Mesodermal cell (in vitro differentiated cells): Measurements from ENCODE around the gene STK10.
"Not testable (repeated sequence)": the region's sequence is repeated elsewhere in the genome, so short reads cannot be mapped to it uniquely, and the experiment has no call there.

ENCODE experiments used
- H3K27ac ChIP-seq: 2 replicates; pipeline ENCODE4 v1.7.0; 2013; ENCODE audit warnings: mild to moderate bottlenecking, low read depth, low read length, moderate library complexity; ENCODE audit not compliant: severe bottlenecking
- H3K36me3 ChIP-seq: 2 replicates; pipeline ENCODE4 v1.7.1; 2013; ENCODE audit warnings: mild to moderate bottlenecking, low read length, moderate library complexity; ENCODE audit not compliant: control insufficient read depth, insufficient read depth
- H3K4me1 ChIP-seq: one replicate; pipeline ENCODE4 v1.7.1; 2013; ENCODE audit warnings: mild to moderate bottlenecking, low read length; ENCODE audit not compliant: insufficient read depth, control insufficient read depth, poor library complexity, severe bottlenecking
- H3K4me3 ChIP-seq: 2 replicates; pipeline ENCODE4 v1.7.0; 2013; ENCODE audit warnings: low read length, control low read depth, mild to moderate bottlenecking; ENCODE audit not compliant: insufficient read depth, poor library complexity, severe bottlenecking; ENCODE audit errors: extremely low read depth
- H3K9me3 ChIP-seq: 2 replicates; pipeline ENCODE4 v1.7.1; 2013; ENCODE audit warnings: mild to moderate bottlenecking, low read length, moderate library complexity; ENCODE audit not compliant: control insufficient read depth
- WGBS, 2 experiments: methylation state at CpG; one replicate each; pipeline ENCODE4 v1.1.5; 2013; ENCODE audit warnings: missing lambda C conversion rate in 2 of 2; ENCODE audit not compliant: insufficient coverage in 2 of 2; 5-methylcytosine and 5-hydroxymethylcytosine counted together

Gene STK10

DNA sequence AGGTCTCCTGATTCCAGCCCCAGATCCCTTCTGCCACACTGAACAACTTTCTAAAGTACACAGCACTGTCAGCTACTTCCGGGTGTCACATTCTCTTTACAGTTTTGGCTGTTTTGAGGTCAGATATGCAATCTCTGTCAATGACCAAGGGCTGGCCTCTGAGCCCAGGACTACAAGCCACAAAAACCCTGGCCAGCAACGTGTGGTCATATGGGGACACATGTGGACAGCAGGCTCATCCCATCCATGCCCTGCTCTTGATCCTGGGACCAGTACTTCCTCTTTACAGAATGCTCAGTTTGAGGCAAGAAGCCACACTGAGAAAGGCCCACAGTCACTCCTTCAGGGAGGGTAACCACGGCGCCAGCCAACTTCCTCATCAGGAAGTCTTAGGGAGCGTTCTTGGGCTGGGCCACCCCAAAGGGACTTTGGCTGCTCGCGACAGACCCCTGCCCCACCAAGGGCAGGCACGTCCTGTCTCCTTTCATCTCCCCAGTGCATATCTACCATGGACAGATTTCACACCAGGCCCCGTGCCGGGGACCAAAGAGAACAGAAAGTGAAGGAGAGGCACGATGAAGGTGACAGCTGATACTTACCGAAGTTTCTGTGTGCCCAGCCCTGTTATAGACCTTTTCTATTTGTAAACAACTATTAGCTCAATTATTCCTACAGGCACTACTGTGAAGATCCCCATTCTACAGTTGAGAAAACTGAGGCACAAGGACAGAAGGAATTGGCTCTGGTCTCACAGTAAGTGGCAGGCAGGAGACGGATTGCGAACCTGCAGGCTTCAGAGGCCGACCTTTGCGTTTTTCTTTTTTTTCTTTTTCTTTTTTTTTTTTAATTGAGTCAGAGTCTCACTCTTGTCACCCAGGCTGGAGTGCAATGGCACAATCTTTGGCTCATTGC, 37.3 kb downstream of the STK10 start:
- H3K4me1 ChIP-seq = peaks cover 19% of the 10 kb centered on the region
- 90 to 99% methylated on average over 12 to 14 of the region's 16 CpGs for WGBS, 2 experiments
- H3K4me3 ChIP-seq = no peak overlapping the region
- no peak overlapping the region for H3K27ac ChIP-seq
- no peaks in the 10 kb centered on the region for H3K9me3 ChIP-seq
- peaks cover 51% of the 10 kb centered on the region for H3K36me3 ChIP-seq

GRCh38 chr5:172149481-172149880, 38.5 kb downstream of the STK10 start:
- 74 to 80% methylated on average over 7 of the region's 11 CpGs for WGBS, 2 experiments
- Histone ChIP-seq H3K4me1 (peaks cover 26% of the 10 kb centered on the region), H3K27ac (peak overlapping the region; percentile 72), H3K36me3 (peaks cover 42% of the 10 kb centered on the region)
- H3K4me3 ChIP-seq, H3K9me3 ChIP-seq: not testable (repeated sequence)

DNA sequence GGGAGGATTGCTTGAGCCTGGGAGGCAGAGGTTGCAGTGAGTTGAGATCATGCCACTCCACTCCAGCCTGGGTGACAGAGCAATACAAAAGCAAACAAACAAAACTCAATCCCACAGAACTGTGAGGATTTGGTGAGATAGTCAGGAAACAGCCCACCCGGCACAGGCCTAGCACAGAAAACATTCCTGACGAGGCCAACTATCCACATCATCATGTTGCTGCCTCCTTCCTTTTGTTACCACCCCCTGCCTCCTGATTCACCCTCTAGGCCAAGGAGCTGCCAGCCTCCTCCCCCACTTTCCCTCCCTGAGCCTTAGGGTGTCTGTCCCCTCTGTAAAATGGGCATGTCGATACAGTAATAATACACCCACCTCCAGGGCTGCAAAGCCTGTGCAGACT, 39.0 kb downstream of the STK10 start:
- Histone ChIP-seq H3K27ac (peak overlapping the region; percentile 72), H3K36me3 (peaks cover 38% of the 10 kb centered on the region), H3K9me3 (no peaks in the 10 kb centered on the region), H3K4me3 (no peak overlapping the region), H3K4me1 (peaks cover 30% of the 10 kb centered on the region)
- WGBS, 2 experiments = 100% methylated on average over 1 of the region's 3 CpGs; no CpG with 5 or more reads in 1 of the 2 experiments

GRCh38 chr5:172148381-172148780, 39.6 kb downstream of the STK10 start:
- no peak overlapping the region for H3K4me3 ChIP-seq
- H3K9me3 ChIP-seq = no peaks in the 10 kb centered on the region
- peak overlapping the region; percentile 72 for H3K27ac ChIP-seq
- 92 to 94% methylated on average over 8 to 9 of the region's 9 CpGs for WGBS, 2 experiments
- peaks cover 37% of the 10 kb centered on the region for H3K4me1 ChIP-seq
- peaks cover 31% of the 10 kb centered on the region for H3K36me3 ChIP-seq

GRCh38 chr5:172147857-172148256, 40.2 kb downstream of the STK10 start:
- Histone ChIP-seq H3K27ac (no peak overlapping the region), H3K36me3 (peaks cover 27% of the 10 kb centered on the region), H3K4me3 (no peak overlapping the region), H3K9me3 (no peaks in the 10 kb centered on the region), H3K4me1 (peaks cover 42% of the 10 kb centered on the region)
- WGBS, 2 experiments = 93 to 94% methylated on average over 7 to 10 of the region's 10 CpGs

DNA sequence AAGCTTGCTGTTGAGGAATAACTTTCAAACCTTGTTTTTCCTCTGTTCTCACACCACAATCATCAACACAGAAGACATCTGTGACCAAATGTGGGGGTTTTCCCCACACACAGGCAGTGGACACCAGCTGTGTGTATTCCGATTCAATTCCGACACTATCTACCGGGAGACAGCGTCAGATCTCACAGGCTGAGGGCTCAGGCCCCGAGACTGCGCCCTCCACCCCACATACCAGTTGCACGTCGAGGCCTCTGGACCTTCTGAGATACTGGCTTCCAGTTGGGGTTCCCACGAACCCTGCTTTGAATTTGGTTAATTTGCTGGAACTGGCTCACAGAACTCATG, 41.3 kb downstream of the STK10 start:
- peaks cover 53% of the 10 kb centered on the region for H3K4me1 ChIP-seq
- H3K36me3 ChIP-seq = peaks cover 21% of the 10 kb centered on the region
- WGBS, 2 experiments = 91 to 97% methylated on average over 5 to 7 of the region's 9 CpGs
- no peak overlapping the region for H3K4me3 ChIP-seq
- H3K9me3 ChIP-seq = no peaks in the 10 kb centered on the region
- H3K27ac ChIP-seq = peak overlapping the region; percentile 47

DNA sequence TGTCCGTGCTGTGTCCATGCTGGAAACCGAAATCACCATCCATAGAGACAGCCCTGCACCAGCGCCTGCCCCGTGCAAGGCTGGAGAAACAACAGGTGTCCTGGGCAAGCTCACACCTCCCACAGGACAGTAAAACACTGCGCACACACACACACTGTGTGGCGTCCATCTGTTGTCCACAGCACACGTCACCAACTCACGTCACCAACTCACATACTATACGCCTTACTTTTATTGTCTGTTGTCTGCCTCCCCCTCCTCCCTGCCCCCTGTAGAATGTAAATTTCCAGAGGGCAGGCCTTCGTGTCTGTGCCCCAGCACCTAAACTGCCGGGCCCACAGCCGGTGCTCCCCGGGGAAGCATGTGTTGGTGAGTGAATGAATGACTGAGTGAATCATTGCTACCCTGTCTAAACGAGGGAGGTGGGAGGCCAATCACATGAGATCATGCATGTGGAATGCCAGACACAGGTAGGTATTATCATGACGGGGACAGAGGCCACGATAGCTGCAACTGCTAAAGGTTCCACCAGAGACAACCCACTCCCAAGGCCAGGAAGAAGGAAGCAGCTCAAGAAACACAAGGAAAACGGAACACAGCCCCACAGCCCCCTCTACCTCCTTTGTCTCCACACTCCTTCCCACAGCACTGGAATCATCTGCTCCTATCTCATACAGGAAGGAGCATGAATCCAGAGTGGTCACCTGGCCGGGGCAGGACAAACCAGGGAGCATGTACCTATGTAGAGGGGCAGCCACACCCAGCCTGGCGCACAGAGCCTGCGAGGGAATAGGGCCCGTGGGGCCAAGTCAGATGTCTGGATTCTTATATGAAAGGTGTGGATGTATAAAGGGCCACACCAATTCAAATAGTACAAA, 41.9 kb downstream of the STK10 start:
- Histone ChIP-seq H3K36me3 (peaks cover 17% of the 10 kb centered on the region), H3K27ac (peak overlapping the region; percentile 47), H3K9me3 (no peaks in the 10 kb centered on the region), H3K4me3 (no peak overlapping the region), H3K4me1 (peaks cover 59% of the 10 kb centered on the region)
- 94 to 98% methylated on average over 15 to 18 of the region's 21 CpGs for WGBS, 2 experiments

DNA sequence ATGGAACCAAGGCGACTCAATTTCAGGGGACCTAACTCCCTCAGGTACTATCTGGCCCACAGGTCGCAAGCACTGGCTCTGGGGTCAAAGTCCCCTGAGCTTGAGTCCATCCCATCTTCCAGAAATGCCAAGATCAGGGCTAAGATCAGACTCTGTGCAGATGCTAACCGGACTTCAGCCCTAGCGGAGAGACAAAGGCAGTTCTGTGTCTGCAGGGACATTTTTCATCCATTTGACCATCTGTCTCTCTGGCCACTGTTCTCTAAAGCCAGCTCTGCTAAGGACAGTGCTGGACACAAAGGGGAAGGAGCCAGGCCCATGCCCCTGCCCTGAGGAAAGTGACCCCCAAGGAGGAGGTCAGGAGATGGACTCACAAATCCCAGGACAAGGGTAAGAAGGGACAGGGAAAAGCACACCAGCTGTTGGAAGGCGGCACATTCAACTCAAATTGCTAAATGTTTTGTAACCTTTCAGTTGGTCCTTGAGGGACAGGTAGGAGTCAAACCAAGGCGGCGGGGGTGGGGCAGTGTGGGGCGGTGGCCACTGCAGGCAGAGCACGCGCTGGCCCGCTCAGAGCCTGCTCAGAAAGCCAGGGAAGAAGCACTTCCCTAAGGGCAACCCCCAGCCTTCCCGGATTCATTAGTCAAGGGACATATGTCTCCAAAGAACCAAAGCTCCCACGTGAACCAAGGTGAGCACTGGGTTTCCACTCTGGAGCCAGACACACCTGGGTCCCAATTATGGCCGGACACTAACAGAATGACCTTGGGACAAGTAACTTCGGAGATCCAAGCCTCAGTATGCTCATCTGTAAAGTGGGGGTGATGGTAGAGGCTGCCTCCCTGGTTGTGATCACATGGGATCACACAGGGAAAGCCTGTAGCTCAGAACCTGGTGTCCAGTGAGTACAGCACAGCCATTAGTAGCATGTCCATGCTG, 42.8 kb downstream of the STK10 start:
- 90 to 91% methylated on average over 7 to 13 of the region's 15 CpGs for WGBS, 2 experiments
- no peaks in the 10 kb centered on the region for H3K9me3 ChIP-seq
- H3K27ac ChIP-seq = peak overlapping the region; percentile 76
- no peak overlapping the region for H3K4me3 ChIP-seq
- H3K36me3 ChIP-seq = peaks cover 17% of the 10 kb centered on the region
- H3K4me1 ChIP-seq = peaks cover 58% of the 10 kb centered on the region

GRCh38 chr5:172144291-172144815, 43.7 kb downstream of the STK10 start:
- Histone ChIP-seq H3K27ac (peak overlapping the region; percentile 76), H3K4me1 (peaks cover 58% of the 10 kb centered on the region), H3K4me3 (no peak overlapping the region), H3K9me3 (no peaks in the 10 kb centered on the region), H3K36me3 (peaks cover 16% of the 10 kb centered on the region)
- 70 to 86% methylated on average over 3 to 10 of the region's 10 CpGs for WGBS, 2 experiments

DNA sequence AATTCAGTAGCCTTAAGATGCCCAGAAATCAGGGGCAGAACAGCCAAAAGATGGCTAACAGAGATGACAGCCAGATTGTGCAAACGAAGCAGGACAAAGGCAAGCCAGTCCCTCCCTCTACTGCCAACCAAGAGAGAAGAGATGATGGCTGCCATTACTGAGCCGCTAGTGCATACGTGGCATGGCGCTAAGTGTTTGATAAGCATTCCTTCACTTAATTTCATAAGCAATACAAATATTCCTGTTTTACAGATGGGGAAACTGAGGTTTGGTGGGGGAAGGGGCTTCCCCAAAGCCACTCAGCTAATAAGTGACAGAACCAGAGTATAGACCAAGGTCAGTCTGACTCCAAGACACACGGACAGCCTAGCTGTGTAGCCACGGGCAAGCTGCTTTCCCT, 44.1 kb downstream of the STK10 start:
- Histone ChIP-seq H3K9me3 (no peaks in the 10 kb centered on the region), H3K27ac (peak overlapping the region; percentile 76), H3K36me3 (peaks cover 14% of the 10 kb centered on the region), H3K4me3 (no peak overlapping the region), H3K4me1 (peaks cover 58% of the 10 kb centered on the region)
- WGBS, 2 experiments = 88 to 91% methylated on average over 3 of the region's 6 CpGs
